HL-60 (cell line): ENCODE data around the gene FAM151A.

ENCODE experiments used
- DNase-seq, 2 experiments: peaks; one replicate each; pipeline ENCODE4 v3.0.0-alpha.2; 2010 to 2020; ENCODE audit warnings: low read depth in 1 of 2, low spot score in 1 of 2
- H3K27ac ChIP-seq: fragments of 250-450 bp; sonication (Bioruptor Pico); replicated peaks from 2 replicates; pipeline ENCODE4 v1.5.1; 2020; ENCODE audit warnings: mild to moderate bottlenecking, moderate library complexity
- H3K27me3 ChIP-seq: fragments of 250-450 bp; sonication (Bioruptor Pico); 2 replicates; pipeline ENCODE4 v1.5.1; 2021; ENCODE audit warnings: mild to moderate bottlenecking, moderate library complexity; ENCODE audit not compliant: insufficient read depth, poor library complexity, severe bottlenecking
- H3K4me3 ChIP-seq: replicated peaks from 2 replicates; pipeline ENCODE4 v1.5.1; 2011; ENCODE audit warnings: mild to moderate bottlenecking, control low read depth, low read length; ENCODE audit not compliant: insufficient read depth
- GABPA ChIP-seq: IDR thresholded peaks from 2 replicates; pipeline ENCODE4 v1.6.1; 2012; ENCODE audit warnings: low read depth
- POLR2AphosphoS5 ChIP-seq: IDR thresholded peaks from 2 replicates; pipeline ENCODE4 v1.6.1; 2012; ENCODE audit warnings: low read depth
- SPI1 ChIP-seq: IDR thresholded peaks from 2 replicates; pipeline ENCODE4 v1.6.1; 2012; ENCODE audit warnings: low read depth, mild to moderate bottlenecking, borderline replicate concordance
- TF ChIP-seq, protein P1 (sequence below): IDR thresholded peaks from 2 replicates; pipeline ENCODE4 v1.6.1; 2012; ENCODE audit warnings: low read depth; ENCODE audit not compliant: insufficient replicate concordance
- TF ChIP-seq, protein P2 (sequence below): IDR thresholded peaks from one replicate; pipeline ENCODE4 v1.5.1; 2011; ENCODE audit warnings: low read length, control low read depth, inconsistent platforms; ENCODE audit not compliant: insufficient read depth

FAM151A gene

DNA sequence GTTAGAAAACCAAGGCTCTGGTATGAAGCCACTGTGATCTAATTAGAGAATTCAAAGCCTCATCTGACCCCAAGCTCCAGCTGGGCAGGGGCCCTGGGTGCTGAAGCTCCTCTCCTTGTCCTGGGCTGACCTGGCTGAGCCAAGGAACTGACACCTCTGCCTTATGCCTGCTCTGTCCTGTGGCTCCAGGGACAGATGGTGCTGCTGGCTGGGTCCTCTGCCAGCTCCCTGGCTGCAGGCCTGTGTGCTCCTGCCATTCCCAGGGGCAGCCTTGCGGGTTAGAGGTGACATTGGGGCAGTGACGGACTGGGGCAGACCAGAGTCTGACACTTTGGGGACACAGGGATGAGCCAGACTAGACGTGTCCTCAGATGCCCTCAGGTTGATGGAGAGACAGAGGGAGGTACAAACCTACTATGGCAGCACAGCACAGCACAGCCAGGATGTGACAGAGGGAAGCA, 63.5 kb downstream of the FAM151A start:
- Histone ChIP-seq H3K27ac (no peak overlapping the region), H3K27me3 (no peaks in the 10 kb centered on the region), H3K4me3 (no peak overlapping the region)
- TF ChIP-seq GABPA (no peak), SPI1 (no peak), POLR2AphosphoS5 (no peak)
- TF ChIP-seq, protein P1, sequence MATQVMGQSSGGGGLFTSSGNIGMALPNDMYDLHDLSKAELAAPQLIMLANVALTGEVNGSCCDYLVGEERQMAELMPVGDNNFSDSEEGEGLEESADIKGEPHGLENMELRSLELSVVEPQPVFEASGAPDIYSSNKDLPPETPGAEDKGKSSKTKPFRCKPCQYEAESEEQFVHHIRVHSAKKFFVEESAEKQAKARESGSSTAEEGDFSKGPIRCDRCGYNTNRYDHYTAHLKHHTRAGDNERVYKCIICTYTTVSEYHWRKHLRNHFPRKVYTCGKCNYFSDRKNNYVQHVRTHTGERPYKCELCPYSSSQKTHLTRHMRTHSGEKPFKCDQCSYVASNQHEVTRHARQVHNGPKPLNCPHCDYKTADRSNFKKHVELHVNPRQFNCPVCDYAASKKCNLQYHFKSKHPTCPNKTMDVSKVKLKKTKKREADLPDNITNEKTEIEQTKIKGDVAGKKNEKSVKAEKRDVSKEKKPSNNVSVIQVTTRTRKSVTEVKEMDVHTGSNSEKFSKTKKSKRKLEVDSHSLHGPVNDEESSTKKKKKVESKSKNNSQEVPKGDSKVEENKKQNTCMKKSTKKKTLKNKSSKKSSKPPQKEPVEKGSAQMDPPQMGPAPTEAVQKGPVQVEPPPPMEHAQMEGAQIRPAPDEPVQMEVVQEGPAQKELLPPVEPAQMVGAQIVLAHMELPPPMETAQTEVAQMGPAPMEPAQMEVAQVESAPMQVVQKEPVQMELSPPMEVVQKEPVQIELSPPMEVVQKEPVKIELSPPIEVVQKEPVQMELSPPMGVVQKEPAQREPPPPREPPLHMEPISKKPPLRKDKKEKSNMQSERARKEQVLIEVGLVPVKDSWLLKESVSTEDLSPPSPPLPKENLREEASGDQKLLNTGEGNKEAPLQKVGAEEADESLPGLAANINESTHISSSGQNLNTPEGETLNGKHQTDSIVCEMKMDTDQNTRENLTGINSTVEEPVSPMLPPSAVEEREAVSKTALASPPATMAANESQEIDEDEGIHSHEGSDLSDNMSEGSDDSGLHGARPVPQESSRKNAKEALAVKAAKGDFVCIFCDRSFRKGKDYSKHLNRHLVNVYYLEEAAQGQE: no peak
- TF ChIP-seq, protein P2, sequence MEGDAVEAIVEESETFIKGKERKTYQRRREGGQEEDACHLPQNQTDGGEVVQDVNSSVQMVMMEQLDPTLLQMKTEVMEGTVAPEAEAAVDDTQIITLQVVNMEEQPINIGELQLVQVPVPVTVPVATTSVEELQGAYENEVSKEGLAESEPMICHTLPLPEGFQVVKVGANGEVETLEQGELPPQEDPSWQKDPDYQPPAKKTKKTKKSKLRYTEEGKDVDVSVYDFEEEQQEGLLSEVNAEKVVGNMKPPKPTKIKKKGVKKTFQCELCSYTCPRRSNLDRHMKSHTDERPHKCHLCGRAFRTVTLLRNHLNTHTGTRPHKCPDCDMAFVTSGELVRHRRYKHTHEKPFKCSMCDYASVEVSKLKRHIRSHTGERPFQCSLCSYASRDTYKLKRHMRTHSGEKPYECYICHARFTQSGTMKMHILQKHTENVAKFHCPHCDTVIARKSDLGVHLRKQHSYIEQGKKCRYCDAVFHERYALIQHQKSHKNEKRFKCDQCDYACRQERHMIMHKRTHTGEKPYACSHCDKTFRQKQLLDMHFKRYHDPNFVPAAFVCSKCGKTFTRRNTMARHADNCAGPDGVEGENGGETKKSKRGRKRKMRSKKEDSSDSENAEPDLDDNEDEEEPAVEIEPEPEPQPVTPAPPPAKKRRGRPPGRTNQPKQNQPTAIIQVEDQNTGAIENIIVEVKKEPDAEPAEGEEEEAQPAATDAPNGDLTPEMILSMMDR: no peak
- DNase-seq: no peak
